Ishikawa (cell line): ENCODE measurements around the gene CHRNA1.

Experiments
- CEBPB ChIP-seq: IDR thresholded peaks from 2 replicates; pipeline ENCODE4 v1.6.1; 2012
- CREB1 ChIP-seq: IDR thresholded peaks from 2 replicates; pipeline ENCODE4 v1.6.1; 2012; ENCODE audit warnings: low read depth
- EGR1 ChIP-seq: IDR thresholded peaks from 2 replicates; pipeline ENCODE4 v1.6.1; 2012
- EP300 ChIP-seq: IDR thresholded peaks from 2 replicates; pipeline ENCODE4 v1.6.1; 2012; ENCODE audit warnings: borderline replicate concordance
- FOXM1 ChIP-seq: IDR thresholded peaks from 2 replicates; pipeline ENCODE4 v1.6.1; 2012; ENCODE audit warnings: low read depth, borderline replicate concordance
- MAX ChIP-seq: IDR thresholded peaks from 2 replicates; pipeline ENCODE4 v1.6.1; 2012
- NFIC ChIP-seq: IDR thresholded peaks from 2 replicates; pipeline ENCODE4 v1.6.1; 2012
- RAD21 ChIP-seq: IDR thresholded peaks from 2 replicates; pipeline ENCODE4 v1.6.1; 2012; ENCODE audit warnings: low read depth
- REST ChIP-seq: IDR thresholded peaks from 2 replicates; pipeline ENCODE4 v1.6.1; 2012; ENCODE audit warnings: low read depth, mild to moderate bottlenecking
- TAF1 ChIP-seq: IDR thresholded peaks from 2 replicates; pipeline ENCODE4 v1.6.1; 2012; ENCODE audit warnings: low read depth, mild to moderate bottlenecking
- TCF12 ChIP-seq: IDR thresholded peaks from 2 replicates; pipeline ENCODE4 v1.6.1; 2012; ENCODE audit warnings: low read depth
- TEAD4 ChIP-seq: IDR thresholded peaks from 2 replicates; pipeline ENCODE4 v1.6.1; 2012
- USF1 ChIP-seq: IDR thresholded peaks from 2 replicates; pipeline ENCODE4 v1.6.1; 2012
- YY1 ChIP-seq: IDR thresholded peaks from 2 replicates; pipeline ENCODE4 v1.6.1; 2012; ENCODE audit warnings: low read depth
- ZBTB7A ChIP-seq: IDR thresholded peaks from 2 replicates; pipeline ENCODE4 v1.6.1; 2012; ENCODE audit warnings: low read depth

The CHRNA1 gene

GRCh38 chr2:174784316-174784715, 20.0 kb upstream of the CHRNA1 start:
- TF ChIP-seq YY1 (no peak), TAF1 (no peak), MAX (no peak), CEBPB (no peak), CREB1 (no peak), FOXM1 (no peak)

- TF ChIP-seq EGR1 (no peak), RAD21 (no peak), ZBTB7A (no peak), FOXM1 (no peak), TAF1 (no peak), MAX (no peak), TEAD4 (no peak), USF1 (no peak), CEBPB (no peak), CREB1 (no peak), YY1 (no peak), TCF12 (no peak), REST (no peak), EP300 (no peak), NFIC (no peak)
Measured at GRCh38 chr2:174781996-174782395, 17.7 kb upstream of the CHRNA1 start.

- TF ChIP-seq TCF12 (no peak), NFIC (no peak), CEBPB (no peak)
Measured at GRCh38 chr2:174781298-174781697, 17.0 kb upstream of the CHRNA1 start.

GRCh38 chr2:174780856-174781255, 16.6 kb upstream of the CHRNA1 start:
- TF ChIP-seq CREB1 = no peak
- no peak for TF ChIP-seq TCF12
- no peak for TF ChIP-seq RAD21
- no peak for TF ChIP-seq EGR1
- no peak for TF ChIP-seq USF1
- TF ChIP-seq ZBTB7A = no peak
- TF ChIP-seq REST = no peak

GRCh38 chr2:174780191-174780840, 16.0 kb upstream of the CHRNA1 start:
- TF ChIP-seq CREB1 (no peak), ZBTB7A (no peak), USF1 (no peak), TEAD4 (no peak), CEBPB (no peak), RAD21 (no peak), EGR1 (no peak), MAX (no peak), TAF1 (no peak), TCF12 (no peak)

GRCh38 chr2:174779361-174779928, 15.2 kb upstream of the CHRNA1 start:
- no peak for TF ChIP-seq RAD21
- no peak for TF ChIP-seq TCF12
- TF ChIP-seq TAF1 = no peak
- no peak for TF ChIP-seq EGR1
- TF ChIP-seq CREB1 = no peak
- no peak for TF ChIP-seq TEAD4
- TF ChIP-seq CEBPB = no peak
- TF ChIP-seq REST = no peak
- TF ChIP-seq FOXM1 = no peak
- TF ChIP-seq MAX = no peak
- no peak for TF ChIP-seq ZBTB7A
- no peak for TF ChIP-seq YY1
- TF ChIP-seq USF1 = no peak
